Stimulated activated CD8-positive, alpha-beta memory T cell treated with anti-CD3 and anti-CD28 coated beads, Interleukin-15, amount 100 ng/mL, for 1 hour (primary cell): ENCODE measurements around the gene USP24.

Experiments
- DNase-seq: peaks from one replicate; pipeline ENCODE4 v3.0.0-alpha.2; 2020; ENCODE audit warnings: low read depth

USP24 gene

DNA sequence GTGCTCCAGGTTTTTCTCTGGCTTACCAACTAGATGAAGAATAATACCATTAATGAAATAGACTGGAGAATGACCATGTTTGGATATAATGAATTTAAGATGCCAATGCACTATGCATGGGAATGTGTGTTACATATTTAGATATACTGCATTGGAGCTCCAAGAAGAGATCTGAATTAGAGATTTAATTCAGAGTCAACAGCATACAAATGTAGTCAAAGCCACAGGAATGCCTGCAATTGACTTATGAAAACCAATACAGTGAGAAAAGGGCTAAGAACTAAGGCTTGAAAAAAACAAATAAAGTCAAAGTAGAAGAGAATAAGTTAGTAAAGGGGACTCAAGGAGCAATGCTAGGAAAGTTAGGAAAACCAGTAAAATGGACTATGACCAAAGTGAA, 59.1 kb downstream of the USP24 start:
- DNase-seq: no peak

DNA sequence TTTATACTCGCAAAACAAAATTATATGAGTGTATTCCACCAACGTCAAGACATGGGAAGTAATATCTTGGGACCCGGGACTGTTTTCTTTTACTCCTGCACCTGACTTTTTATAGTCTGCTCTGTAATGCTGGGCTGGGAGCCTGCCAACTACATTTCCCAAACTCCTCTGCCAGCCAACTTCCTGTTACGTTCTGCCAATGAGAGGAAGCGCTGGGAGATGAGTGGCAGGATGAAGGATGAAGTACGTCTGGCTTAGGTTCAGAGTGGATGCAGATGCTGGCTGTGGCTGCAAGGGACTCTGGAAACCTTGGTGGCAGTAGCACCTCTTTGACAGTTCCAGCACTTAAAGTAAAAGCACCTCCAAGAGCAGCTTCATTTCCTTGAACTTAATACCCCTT, 59.6 kb downstream of the USP24 start:
- DNase-seq: no peak

DNA sequence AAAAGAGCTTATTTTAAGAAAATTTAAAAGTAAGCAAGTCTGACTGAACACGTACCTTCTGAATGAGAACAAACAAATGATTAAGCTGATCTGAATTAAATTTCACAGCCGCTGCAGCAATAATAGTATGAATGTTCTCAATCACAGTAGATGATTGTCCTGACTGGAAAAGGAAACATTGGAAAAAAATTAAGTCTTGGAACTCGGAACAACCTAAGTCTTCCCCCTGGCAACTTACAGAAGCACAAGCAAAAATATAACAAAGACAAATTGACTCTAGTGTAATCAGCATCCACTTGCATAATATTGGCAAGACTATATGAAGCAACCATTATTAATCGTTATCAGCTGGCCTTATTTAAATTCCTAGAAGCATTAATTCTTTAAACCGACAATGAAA, 60.5 kb downstream of the USP24 start:
- no peak for DNase-seq

DNA sequence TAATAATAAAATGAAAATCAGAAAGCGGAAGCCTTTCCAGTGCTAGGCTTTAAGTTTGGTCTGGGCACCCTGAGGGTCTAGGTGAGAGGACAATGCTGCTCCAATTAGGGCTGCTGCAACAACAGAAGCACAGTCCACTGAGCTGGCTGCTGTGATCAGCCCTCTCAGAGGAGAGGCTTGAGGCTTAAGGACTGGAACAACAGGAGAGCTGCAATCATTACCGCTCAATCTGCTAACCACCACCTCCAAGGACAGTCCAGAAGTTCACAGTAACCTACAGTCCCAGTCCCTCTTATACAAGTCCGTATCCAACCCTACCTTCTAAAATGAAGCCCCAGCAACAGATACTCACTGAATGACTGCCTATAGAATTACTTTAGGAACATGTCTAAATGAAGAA, 62.1 kb downstream of the USP24 start:
- no peak for DNase-seq

DNA sequence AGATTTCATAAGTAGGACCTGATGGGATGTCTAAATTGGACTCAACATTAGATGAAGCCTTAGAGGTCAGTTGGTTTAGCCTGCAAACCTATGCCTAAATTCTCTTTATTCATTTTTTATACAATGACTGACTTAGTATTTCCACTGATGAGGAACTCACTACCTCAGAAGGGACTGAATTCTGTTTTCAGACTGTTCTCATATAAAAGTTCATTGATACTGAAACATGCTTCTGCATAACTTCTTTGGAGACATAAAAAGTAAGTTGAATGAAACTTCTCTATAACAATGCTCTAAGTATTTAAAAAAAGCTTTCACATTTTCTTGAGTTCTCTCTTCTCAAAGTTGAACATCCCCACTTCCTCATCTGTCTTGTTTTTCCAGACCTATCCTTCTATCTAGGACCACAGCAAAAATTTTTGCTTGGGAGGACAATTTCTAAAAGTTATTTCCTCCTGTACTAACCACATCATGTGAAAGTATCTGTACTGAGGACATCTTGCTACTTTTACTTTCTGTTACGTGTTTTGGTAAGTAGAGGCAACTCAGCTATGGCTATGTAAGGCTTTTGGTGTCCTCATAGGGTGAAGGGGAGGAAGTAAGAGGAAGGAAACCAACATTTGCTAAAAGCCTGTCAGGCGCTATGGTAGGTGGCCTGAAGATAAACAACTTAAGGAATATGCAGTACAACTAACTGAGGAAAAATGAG, 64.1 kb downstream of the USP24 start:
- DNase-seq: no peak

DNA sequence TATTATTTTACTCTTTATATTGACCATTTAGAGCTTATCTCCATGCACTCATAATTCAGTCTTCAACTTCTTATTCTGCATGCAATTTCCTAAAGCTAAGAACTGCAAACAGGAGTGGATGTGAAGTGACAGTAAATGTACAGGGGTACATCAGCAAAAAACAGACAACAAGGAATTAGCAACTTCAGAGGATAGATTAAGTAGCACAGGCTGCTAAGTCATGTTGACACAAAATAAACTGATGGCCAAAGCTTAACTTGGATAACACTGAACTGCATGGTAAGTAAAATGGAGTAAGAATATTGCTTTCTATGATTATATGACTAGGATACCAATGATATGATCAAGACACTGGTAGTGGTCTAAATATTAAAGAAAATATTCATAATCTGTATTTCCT, 66.5 kb downstream of the USP24 start:
- no peak for DNase-seq

DNA sequence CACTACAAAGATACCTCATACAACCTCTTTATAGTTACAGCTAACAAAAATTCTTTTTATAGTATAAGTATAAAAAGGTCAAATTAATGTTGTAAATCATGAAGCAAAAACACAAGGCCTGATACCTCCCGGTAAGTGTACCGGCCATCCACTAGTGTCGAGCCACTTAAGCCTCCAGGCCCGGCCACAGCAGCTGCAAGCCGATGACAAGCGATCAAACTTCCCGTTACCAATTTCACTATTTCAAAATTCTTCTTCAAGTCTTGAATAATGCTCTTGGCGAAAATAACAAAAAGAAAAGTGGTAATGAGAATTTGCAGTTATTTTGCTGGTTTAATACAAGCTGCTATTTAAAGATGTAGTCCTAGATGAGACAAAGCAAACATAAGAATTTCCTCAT, 67.6 kb downstream of the USP24 start:
- DNase-seq: no peak

DNA sequence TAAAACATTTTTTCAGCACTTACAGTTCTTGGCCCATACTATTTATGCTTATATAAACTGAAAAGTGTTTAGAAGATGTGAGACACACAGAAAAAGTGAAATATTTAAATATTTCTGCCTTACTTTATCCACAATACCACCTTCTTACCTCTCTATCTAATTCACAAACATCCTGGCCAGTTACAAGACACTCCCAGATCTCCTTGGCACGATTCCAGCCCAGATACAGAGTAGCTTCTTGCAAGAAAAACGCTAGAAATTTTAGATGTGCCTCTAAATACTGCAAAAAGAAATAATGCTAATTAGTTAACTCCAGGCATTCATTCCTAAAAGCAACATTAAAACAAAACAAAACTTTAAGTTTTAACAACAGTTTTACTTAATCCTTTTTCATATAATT, 68.4 kb downstream of the USP24 start:
- no peak for DNase-seq

DNA sequence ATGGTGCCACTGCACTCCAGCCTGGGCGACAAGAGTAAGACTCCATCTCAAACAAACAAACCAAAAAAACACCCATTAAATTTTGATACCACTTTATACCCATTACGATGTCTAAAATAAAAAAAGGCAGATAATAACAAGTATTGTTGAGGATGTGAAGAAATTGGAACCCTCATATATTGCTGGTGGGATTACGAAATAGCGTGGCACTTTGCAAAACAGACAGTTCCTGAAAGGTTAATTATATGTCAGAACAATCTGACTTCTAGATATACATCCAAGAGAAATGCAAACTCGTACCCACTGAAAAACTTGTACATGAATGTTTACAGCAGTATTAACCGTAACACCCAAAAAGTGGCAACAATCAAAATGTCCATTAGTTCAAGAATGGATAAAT, 70.3 kb downstream of the USP24 start:
- no peak for DNase-seq

DNA sequence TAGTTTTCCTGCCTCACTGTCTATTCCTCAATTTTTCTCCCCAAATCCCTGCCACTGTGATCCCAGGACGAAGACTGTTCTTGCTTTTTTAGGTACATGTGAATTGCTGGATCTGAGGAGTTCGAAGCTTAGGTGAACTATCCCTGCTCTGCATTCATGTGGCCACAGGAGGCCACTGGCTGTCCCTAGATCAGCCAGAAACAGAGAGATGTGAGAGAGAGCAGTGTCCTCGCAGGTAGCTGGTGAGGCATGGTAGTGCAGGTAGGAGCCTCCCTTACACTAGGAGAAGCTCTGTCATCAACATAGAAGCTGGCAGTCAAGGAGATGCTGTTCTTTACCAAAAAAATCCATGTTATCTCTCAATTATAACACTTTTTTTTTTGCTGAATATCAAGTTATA, 71.5 kb downstream of the USP24 start:
- no peak for DNase-seq

DNA sequence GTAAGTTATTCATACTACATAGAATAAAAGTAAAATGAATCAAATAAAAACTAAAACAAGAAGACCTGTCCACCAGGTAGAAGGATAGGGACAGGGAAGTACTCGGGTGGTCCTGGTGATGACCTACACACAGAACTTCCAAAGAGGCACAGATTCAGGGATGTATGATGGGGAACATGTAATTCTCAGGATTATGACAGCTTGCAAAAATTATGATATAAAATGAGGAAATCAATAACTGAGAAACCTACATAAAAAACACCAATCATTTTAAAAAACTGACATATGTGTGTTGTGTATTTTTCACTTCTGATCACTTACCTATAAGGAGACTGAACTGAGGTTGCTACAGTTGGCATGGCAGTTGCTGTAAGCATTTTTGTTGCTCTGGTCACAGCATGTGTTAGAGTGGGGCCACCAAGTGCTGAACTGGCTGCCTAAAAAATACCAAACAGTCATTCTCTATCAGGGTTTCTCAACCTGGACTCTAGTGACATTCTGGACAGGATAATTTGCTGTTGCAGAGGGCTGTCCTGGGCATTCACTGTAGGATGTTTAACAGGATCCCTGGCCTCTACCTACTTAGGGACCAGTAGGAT, 73.8 kb downstream of the USP24 start:
- no peak for DNase-seq

DNA sequence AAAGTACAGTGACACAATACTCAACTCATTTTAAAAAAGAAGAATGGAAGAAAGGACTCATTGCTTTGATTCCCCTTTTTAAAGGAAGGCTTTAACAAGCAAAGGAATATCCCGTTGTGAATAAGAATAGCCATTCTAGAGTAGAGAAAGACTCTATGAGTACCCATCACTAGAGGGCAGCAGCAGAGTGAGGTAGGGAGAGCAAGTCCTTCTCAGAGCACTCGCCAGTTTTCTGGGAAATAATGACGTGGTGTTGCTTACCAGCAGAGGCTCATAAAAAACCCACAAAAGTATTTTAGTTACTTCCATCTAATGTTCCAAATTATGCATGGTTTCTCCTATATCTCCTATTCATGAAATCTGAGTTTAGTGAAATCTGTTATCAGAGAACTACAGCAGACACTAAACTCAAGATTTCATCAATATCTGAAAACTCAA, 74.6 kb downstream of the USP24 start:
- DNase-seq: peak; percentile 59

DNA sequence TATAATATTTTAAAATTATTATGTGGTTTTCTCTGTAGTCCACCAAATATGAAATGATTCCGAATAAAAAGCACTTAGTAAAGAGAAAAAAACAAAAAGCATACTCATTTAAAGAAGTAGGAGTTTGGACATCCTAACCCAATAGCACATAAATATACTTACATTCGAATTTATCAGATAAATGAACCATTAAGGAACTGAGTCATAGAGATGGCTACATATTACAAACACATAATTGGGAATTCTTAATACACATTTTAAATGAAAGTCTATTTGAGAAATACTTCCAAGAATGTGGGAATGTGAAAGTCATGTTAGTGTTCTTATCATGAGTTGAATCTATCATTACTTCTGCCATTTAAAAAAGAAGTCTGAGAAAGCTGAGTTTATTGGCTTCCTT, 75.0 kb downstream of the USP24 start:
- DNase-seq: no peak

DNA sequence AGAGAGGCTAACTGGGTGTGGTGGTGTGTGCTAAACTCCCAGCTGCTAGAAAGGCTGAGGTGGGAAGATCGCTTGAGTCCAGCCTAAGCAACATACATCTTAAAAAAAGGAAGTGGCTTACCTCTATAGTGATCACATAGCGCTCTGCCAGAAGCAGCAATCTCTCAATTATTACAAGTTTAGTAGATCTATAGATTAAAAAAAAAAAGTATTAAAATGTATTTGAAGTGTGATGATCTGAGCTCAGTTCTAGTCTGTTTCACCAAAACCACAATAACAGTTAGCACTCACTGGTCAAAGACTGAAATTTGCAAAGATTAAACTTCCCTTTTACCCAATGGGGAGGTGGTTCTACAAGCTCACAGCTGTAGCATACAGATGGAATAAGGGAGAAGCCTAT, 76.3 kb downstream of the USP24 start:
- no peak for DNase-seq

DNA sequence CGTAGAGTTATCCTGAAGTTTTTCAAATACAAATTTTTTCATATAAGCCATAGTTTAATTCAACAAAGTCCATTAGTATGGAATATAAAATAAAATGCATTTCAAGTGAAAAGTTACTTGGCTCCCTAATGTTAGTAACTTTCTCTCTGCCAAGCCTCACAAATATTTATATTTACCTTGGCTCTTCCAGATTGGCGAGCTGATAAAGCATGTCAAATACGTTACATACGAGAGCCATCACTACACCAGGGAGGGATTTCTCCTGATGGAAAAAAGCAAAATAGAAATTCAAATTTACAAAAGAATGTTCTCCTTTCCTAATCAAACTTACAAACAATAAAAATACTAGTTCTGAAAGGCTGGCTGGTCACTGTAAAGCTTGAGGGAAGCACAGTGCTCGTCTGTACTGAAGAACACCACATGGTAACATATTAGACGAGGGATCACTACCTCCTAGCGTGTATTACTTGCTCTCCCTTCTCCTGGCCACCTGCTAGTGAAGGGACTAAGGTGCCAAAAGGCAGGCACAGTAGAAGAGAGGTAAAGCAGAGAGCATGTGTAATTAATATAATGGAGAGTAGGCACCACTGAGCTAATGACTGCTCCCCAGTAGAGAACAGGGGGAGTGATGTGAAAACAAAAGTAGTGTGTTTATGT, 80.9 kb downstream of the USP24 start:
- no peak for DNase-seq

DNA sequence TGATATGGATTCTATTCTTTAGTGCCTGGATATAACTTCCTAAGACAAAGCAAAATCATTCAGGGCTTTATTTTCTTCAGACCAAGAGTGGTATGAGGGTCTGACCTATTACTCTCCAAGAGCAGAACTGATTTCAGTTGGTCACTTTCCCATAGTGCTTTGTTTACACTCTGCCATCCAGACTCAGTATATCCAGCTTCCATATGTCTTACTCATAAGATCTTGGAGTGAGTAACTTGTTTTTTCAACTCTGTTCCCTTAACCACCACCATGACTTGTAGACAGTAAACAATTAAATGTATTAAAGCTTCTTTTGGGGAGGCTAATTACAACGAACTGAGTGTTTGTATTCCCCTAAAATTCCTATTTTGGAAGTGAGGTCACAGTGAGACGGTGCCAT, 83.4 kb downstream of the USP24 start:
- no peak for DNase-seq

DNA sequence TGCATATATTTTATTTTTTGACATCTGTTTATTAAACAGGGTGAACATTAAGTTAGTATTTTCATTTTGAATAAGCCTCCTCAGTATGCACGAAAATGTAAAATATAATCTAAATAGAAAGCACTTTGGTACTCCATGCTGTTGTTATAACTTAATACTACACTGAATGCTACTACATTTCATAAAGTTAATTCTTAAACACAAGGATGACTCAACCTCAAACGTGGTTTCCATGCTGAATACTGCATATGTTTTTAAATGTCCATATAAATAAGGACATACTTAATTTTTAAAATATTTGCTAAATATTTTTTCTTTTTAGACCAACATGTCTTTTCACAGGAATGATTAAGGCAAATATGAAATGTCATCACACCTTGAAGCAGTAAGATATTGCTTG, 83.9 kb downstream of the USP24 start:
- no peak for DNase-seq

DNA sequence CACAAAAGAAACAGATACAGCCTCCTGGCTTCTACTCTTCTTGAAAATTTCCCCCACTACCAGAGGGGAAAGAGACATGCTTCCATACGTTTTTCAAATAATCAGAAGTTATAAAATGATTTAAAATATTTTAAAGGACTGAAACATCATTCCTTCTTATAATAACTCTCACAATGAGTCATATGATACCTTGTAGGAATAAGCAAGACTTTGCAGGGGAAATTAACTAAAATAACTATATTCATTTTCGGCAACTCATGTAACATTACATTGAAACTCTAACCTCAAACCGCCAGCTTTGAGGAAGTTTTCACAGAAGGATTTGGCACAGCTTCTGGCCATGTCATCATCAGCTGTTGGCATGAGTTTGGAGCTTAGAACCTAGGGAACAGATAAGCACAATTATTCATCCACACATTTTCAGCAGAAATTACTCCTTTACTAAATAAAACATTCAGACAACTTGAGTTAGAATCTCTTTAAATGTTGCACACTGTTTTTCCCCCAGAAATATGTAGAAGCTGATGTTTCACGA, 85.9 kb downstream of the USP24 start:
- no peak for DNase-seq

DNA sequence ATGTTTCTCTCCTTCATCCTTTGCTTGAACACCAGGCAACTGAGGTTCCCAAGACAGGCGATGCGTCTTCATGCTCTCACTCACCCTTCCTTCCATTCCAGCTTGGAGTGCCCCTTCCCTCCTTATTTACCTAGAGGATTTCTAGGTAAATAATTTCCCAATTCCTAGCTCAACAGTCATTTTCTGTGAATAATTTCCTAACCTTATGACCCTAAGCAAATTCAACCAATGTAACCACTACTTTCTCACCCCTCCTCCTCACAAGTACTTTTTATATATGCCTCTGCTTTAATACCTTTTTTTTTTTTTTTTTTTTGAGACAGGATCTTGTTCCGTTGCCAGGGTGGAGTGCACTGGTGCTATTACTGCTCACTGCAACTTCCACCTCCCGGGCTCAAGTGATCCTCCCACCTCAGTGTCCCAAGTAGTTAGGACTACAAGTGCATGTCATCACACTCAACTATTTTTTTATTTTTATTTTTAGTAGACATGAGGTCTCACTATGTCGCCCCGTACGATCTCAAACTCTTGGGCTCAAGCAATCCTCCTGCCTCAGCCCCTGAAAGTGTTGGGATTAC, 86.7 kb downstream of the USP24 start:
- DNase-seq: no peak

DNA sequence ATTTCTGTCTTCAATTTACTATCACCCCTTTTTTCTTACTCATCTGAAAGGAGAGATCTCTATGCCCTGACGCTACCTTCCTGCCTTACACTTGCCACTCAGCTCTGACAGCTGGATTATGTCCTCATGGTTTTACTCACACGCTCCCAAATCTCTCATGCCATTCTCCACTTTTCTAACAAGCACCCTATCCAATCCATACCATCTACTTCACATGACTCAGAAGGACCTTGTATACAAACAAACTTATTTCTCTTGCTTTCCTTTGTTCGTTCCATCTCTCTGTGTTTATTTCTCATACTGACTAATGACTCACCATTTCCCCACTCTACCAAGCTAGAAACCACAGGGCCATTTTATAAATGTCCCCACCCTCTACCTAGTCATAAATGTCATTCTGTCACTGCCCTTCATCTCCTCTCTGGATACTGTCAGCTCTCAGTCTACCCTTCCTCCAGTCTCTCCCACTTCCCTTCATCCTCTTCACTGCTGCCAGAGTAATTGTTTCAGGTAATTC, 87.3 kb downstream of the USP24 start:
- no peak for DNase-seq

DNA sequence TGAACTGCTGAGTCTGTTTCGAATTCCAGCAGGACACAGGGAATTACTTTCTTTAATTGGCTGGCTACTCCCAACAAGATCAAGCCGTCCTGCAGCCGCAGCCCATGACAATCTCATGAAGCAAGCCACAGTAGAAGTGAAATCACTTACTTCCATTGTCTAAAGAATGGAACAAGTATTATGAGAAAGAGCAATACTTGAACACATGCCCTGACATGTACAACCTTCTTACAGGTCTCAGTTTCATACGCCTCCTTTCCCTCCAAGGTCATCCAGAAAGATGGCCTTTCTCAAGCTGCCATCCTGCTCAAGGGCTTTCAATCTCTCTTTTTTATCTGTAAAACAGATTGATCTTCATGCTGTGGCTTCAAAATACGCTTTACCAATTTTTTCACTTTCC, 90.7 kb downstream of the USP24 start:
- DNase-seq: no peak

DNA sequence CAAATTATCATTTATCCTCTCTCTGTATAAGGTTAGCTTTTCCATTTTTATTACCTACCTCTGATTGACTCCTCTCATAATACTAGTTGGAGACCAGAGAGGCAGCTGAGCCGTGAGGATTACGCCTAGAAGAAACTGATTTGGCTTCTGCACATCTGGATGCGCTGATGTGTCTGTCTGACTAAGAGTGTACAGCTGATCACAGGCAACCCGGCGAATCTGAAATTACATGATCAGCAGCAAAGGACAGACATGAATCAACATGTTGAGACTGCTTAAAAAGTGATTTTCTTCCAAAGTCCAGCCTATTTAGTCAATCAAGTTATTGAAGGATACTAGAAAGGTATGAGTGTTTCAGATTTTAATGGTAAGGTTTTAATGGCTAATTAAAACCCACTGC, 94.6 kb downstream of the USP24 start:
- DNase-seq: no peak
